NOMO-1 treated with dmso at 0.1 percent for 144 hours (cell line): ENCODE measurements around the gene CYS1.
"Not testable (repeated sequence)": the region's sequence is repeated elsewhere in the genome, so short reads cannot be mapped to it uniquely, and the experiment has no call there.

ENCODE experiments used
- DNase-seq: peaks from one replicate; lab custom pipeline; 2025; ENCODE audit not compliant: unreplicated experiment; lab: John Stamatoyannopoulos, UW

Gene CYS1

DNA sequence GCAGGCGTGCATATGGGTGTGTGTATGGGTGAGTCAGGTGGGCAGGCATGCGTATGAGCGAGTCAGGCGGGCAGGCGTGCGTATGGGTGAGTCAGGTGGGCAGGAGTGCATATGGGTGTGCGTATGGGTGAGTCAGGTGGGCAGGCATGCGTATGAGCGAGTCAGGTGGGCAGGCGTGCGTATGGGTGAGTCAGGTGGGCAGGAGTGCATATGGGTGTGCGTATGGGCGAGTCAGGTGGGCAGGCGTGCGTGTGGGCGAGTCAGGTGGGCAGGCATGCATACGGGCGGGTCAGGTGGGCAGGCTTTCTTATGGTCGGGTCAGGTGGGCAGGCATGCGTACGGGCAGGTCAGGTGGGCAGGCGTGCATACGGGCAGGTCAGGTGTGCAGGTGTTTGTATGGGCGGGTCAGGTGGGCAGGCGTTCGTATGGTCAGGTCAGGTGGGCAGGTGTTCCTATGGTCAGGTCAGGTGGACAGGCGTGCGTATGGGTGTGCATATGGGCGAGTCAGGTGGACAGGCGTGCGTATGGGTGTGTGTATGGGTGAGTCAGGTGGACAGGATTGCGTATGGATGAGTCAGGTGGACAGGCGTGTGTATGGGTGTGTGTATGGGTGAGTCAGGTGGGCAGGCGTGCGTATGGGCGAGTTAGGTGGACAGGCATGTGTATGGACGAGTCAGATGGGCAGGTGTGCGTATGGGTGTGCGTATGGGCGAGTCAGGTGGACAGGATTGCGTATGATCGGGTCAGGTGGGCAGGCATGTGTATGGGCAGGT is 65.6 kb downstream of the CYS1 start:
- DNase-seq: no peak

DNA sequence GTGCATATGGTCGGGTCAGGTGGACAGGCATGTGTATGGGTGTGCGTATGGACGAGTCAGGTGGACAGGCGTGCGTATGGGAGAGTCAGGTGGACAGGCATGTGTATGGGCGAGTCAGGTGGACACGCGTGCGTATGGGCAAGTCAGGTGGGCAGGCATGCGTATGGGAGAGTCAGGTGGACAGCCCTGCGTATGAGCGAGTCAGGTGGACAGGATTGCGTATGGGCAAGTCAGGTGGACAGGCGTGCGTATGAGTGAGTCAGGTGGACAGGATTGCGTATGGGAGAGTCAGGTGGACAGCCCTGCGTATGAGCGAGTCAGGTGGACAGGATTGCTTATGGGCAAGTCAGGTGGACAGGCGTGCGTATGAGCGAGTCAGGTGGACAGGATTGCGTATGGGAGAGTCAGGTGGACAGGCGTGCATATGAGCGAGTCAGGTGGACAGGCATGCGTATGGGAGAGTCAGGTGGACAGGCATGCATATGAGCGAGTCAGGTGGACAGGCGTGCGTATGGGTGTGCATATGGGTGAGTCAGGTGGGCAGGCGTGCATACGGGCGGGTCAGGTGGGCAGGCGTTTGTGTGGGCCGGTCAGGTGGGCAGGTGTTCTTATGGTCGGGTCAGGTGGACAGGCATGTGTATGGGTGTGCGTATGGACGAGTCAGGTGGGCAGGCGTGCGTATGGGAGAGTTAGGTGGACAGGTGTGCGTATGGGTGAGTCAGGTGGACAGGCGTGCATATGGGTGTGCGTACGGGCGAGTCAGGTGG is 66.4 kb downstream of the CYS1 start:
- DNase-seq: not testable (repeated sequence)

DNA sequence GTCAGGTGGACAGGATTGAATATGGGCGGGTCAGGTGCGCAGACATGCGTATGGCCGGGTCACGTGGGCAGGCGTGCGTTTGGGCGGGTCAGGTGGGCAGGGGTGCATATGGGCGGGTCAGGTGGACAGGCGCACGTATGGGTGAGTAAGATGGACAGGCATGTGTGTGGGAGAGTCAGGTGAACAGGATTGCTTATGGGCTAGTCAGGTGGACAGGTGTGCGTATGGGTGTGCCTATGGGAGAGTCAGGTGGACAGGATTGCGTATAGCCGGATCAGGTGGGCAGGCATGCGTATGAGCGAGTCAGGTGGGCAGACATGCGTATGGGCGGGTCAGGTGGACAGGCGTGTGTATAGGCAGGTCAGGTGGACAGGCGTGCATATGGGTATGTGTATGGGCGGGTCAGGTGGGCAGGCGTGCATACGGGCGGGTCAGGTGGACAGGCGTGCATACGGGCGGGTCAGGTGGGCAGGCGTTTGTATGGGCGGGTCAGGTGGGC is 67.2 kb downstream of the CYS1 start:
- DNase-seq: no peak

DNA sequence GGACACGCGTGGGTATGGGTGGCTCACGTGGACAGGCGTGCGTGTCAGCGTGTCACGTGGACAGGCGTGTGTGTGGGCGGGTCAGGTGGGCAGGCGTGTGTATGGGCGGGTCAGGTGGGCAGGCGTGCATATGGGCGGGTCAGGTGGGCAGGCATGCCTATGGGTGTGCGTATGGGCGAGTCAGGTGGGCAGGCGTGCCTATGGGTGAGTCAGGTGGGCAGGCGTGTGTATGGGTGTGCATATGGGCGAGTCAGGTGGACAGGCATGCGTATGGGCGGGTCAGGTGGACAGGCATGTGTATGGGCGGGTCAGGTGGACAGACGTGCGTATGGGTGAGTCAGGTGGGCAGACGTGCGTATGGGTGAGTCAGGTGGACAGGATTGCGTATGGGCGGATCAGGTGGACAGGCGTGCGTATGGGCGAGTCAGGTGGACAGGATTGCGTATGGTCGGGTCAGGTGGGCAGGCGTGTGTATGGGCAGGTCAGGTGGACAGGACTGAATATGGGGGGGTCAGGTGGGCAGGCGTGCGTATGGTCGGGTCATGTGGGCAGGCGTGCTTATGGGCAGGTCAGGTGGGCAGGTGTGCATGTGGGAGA is 67.7 kb downstream of the CYS1 start:
- DNase-seq: not testable (repeated sequence)

DNA sequence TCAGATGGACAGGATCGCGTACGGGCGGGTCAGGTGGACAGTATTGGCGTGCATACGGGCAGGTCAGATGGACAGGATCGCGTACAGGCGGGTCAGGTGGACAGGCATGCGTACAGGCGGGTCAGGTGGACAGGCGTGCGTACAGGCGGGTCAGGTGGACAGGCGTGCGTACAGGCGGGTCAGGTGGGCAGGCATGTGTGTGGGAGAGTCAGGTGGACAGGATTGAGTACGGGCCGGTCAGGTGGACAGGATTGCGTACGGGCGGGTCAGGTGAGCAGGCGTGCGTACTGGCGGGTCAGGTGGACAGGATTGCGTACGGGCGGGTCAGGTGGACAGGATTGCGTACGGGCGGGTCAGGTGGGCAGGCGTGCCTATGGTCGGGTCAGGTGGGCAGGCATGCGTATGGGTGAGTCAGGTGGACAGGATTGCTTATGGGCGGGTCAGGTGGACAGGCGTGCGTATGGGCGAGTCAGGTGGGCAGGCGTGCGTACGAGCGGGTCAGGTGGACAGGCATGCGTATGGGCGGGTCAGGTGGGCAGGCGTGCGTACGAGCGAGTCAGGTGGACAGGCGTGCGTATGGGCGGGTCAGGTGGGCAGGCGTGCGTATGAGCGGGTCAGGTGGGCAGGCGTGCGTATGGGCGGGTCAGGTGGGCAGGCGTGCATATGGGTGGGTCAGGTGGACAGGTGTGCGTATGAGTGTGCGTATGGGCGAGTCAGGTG is 68.4 kb downstream of the CYS1 start:
- DNase-seq: not testable (repeated sequence)

DNA sequence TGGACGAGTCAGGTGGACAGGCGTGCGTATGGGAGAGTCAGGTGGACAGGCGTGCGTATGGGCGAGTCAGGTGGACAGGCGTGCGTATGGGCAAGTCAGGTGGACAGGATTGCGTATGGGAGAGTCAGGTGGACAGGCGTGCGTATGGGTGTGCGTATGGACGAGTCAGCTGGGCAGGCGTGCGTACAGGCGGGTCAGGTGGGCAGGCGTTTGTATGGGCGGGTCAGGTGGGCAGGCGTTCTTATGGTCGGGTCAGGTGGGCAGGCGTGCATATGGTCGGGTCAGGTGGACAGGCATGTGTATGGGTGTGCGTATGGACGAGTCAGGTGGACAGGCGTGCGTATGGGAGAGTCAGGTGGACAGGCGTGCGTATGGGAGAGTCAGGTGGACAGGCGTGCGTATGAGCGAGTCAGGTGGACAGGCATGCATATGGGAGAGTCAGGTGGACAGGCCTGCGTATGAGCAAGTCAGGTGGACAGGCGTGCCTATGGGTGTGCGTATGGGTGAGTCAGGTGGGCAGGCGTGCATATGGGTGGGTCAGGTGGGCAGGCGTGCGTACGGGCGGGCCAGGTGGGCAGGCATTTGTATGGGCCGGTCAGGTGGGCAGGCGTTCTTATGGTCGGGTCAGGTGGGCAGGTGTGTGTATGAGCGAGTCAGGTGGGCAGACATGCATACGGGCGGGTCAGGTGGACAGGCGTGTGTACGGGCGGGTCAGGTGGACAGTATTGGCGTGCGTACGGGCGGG is 69.2 kb downstream of the CYS1 start:
- DNase-seq: not testable (repeated sequence)

DNA sequence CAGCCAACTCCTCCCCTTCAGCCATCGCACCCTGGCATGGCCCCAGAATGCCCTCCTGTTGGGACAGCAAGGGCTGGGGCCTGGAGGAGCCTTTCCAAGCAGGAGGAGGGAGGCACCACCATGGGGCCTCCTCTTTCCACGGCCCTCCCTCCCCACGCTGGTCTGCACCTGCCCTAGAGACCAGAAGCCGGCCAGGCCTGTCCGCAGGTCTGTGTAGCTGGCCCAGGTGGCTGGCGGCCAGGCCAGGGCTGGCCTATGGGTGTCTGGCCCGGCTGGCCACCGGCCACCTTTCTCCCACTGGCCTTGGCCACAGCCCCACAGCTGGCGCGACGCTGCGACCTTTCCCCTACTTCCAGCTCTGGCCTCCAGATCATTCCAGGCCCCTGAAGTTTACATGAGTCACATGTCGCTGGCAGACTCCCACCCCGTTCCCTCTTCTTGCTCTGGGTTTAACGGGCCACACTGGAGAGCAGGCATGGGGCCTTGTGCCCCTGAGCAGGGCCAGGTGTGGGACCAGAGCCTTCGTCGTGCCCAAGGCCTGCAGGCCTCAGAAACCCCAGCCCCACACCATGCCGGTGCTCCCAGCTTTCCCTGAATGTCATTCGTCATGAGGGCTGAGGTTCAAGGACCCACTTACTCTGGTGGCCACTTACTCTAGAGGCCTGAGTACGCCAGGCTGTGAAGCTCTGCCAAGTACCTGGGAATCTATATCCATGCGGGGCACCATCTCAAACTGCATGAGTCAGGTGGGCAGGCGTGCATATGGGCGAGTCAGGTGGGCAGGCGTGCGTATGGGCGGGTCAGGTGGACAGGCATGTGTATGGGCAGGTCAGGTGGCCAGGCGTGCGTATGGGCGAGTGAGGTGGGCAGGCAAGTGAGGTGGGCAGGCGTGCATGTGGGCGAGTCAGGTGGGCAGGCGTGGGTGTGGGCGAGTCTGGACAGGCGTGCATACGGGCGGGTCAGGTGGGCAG is 70.1 kb downstream of the CYS1 start:
- no peak for DNase-seq

DNA sequence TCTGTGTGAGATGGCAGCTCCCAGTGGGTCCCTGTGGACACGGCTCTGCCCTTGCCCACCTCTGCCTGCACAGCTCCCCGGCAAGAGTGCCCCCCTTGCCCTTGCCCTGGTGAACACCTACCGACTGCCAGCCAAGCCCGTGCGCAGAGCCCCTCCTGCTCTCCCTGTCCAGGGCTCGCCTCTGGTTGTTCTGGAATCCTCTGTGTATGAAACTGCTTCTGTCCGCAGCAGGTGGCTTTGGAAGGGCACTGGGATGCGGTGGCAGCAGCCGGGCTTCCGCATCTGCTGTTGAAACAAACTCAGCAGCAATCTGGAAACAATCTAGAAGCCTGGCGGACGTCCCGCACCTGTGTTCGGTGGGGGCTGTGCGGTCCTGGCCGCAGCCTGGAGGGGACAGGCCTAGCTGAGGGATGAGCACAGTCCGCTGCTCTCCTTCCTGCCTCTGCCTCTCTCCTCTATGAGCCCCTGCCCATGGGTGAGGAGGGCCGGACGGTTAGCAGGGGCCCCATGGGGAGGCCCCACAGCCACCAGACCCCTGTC is 70.9 kb downstream of the CYS1 start:
- no peak for DNase-seq

DNA sequence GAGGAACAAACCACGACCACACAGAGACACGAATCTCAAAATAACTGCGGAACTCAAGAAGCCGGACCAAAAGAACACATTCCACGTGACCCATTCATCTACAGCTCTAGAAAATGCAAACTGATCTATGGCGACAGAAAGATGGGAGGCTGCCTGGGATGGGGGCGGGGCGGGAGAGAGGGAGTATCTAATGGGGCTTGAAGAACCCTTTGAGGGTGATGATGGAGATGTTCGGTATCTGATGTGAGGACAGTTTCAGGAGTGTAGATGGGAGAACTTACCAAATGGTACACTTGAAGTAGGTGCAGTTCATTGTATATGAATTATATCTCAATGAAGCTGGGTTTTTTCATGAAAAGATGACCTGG is 71.4 kb downstream of the CYS1 start:
- DNase-seq: no peak

DNA sequence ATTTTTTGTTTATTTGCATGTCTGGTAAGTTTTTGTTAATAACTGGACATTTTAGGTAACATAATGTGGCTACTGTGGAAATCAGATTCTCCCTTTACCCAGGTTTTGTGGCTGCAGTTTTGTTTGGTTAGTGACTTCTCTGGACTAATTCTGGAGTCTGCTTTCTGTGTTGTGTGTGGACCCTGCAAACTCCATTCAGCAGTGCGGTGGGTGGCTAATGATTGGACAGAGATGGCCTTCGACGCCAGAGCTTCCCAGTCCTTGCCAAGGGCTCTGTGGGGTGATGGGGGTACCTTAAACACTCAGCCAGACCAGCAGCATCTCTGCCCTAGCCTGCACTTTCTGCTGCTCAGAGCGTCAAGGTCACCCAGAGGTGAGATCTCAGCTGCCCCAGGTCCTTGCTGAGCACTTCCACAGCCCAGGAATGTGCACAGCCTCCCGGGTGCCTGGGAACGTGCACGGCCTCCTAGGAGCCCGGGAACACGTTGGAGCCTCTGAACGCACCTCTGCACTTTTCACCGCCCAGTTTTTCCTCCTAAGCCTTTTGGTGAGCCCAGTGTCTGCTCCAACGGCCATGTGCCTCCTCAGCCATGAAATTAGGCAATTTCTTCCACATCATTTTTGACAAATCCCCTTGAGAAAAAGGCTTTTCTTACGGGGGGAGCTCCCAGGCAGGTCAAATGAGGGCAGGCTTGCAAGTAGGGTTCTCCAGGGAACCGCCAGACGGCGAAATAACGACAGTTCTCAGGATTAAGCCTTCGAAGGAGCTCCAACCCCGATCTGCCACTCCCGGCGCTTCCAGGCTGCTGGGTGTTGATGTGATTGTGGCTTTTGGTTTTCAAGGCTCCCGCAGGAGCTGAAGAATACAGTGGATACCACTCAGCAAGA is 72.0 kb downstream of the CYS1 start:
- no peak for DNase-seq

DNA sequence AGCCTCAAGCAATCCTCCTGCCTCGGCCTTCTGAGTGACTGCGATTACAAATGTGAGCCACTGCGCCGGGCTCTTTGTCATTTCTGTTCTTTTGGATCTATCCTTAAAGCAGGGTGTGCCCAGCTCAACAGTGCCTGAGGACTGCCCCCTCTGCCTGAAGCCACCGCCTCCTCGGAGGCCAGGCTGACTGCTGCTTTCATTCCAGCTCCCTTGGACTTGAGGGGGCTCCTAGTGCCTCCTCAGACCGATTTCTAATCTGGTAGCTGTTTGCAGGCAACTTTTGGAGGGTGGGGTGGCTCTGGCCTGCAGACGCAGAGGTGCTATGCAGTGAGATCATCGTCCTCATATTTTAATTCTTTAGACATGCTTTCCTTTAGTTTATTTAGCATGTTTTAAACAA is 72.8 kb downstream of the CYS1 start:
- DNase-seq: no peak
